Muscle layer of colon (tissue), 2 donors: ENCODE results near the gene THADA.

Experiments
- H3K27ac ChIP-seq: one replicate; pipeline ENCODE4 v1.7.0; 2013; ENCODE audit warnings: low read depth, mild to moderate bottlenecking, low read length, moderate library complexity
- H3K27me3 ChIP-seq, 2 donors: one replicate each; pipeline ENCODE4 v1.7.0; 2013; ENCODE audit warnings: low read length in 2 of 2, mild to moderate bottlenecking in 2 of 2; ENCODE audit not compliant: insufficient read depth in 2 of 2, control insufficient read depth in 1 of 2
- H3K36me3 ChIP-seq: one replicate; pipeline ENCODE4 v1.7.0; 2013; ENCODE audit warnings: mild to moderate bottlenecking, low read length; ENCODE audit not compliant: insufficient read depth
- H3K4me1 ChIP-seq: one replicate; pipeline ENCODE4 v1.7.0; 2013; ENCODE audit warnings: mild to moderate bottlenecking, low read length; ENCODE audit not compliant: insufficient read depth
- H3K4me3 ChIP-seq, 2 donors: one replicate each; pipeline ENCODE4 v1.7.0; 2013; ENCODE audit warnings: low read length in 2 of 2, low read depth in 1 of 2, mild to moderate bottlenecking in 1 of 2, moderate library complexity in 1 of 2
- H3K9ac ChIP-seq: one replicate; pipeline ENCODE4 v1.7.0; 2013; ENCODE audit warnings: low read length
- H3K9me3 ChIP-seq: one replicate; pipeline ENCODE4 v1.7.0; 2013; ENCODE audit warnings: mild to moderate bottlenecking, low read length
- donor health status: abdominal sarcoma.
- donor health status: Adenocarcinoma of cecum.

Gene THADA

GRCh38 chr2:43209204-43209717, 386.6 kb downstream of the THADA start:
- H3K27me3 ChIP-seq, result no peaks in the 10 kb centered on the region
- H3K36me3 ChIP-seq, result no peaks in the 10 kb centered on the region
- H3K27ac ChIP-seq, result no peak overlapping the region
- H3K4me3 ChIP-seq, result no peak overlapping the region
- H3K9ac ChIP-seq, result no peak overlapping the region
- H3K9me3 ChIP-seq, result no peaks in the 10 kb centered on the region
- peaks cover 10% of the 10 kb centered on the region for H3K4me1 ChIP-seq

GRCh38 chr2:43207553-43208300, 388.1 kb downstream of the THADA start:
- peaks cover 10% of the 10 kb centered on the region for H3K4me1 ChIP-seq
- H3K27ac ChIP-seq, result no peak overlapping the region
- H3K36me3 ChIP-seq, result no peaks in the 10 kb centered on the region
- no peaks in the 10 kb centered on the region for H3K27me3 ChIP-seq
- no peak overlapping the region for H3K4me3 ChIP-seq
- no peak overlapping the region for H3K9ac ChIP-seq
- no peaks in the 10 kb centered on the region for H3K9me3 ChIP-seq

- Histone ChIP-seq H3K4me3 (no peak overlapping the region), H3K9me3 (no peaks in the 10 kb centered on the region), H3K36me3 (no peaks in the 10 kb centered on the region), H3K27ac (no peak overlapping the region), H3K27me3 (no peaks in the 10 kb centered on the region), H3K9ac (no peak overlapping the region), H3K4me1 (peaks cover 10% of the 10 kb centered on the region)
These were observed 389.2 kb downstream of the THADA start for GRCh38 chr2:43206602-43207001.

- H3K36me3 ChIP-seq, result no peaks in the 10 kb centered on the region
- no peaks in the 10 kb centered on the region for H3K9me3 ChIP-seq
- H3K4me3 ChIP-seq, result no peak overlapping the region
- H3K27me3 ChIP-seq, result no peaks in the 10 kb centered on the region
- no peaks in the 10 kb centered on the region for H3K4me1 ChIP-seq
- no peak overlapping the region for H3K9ac ChIP-seq
- no peak overlapping the region for H3K27ac ChIP-seq
These were observed 392.5 kb downstream of the THADA start for GRCh38 chr2:43203373-43203772.

GRCh38 chr2:43202289-43202688, 393.5 kb downstream of the THADA start:
- Histone ChIP-seq H3K27ac (no peak overlapping the region), H3K4me3 (no peak overlapping the region)

GRCh38 chr2:43201497-43201896, 394.3 kb downstream of the THADA start:
- no peaks in the 10 kb centered on the region for H3K9me3 ChIP-seq
- no peaks in the 10 kb centered on the region for H3K4me1 ChIP-seq
- no peaks in the 10 kb centered on the region for H3K36me3 ChIP-seq
- H3K9ac ChIP-seq, result no peak overlapping the region
- no peak overlapping the region for H3K4me3 ChIP-seq
- no peak overlapping the region for H3K27ac ChIP-seq
- no peaks in the 10 kb centered on the region for H3K27me3 ChIP-seq

More at GRCh38 chr2:43202289-43202688, 393.5 kb downstream of the THADA start:
- Histone ChIP-seq H3K27me3 (no peaks in the 10 kb centered on the region), H3K4me1 (no peaks in the 10 kb centered on the region), H3K9me3 (no peaks in the 10 kb centered on the region), H3K36me3 (no peaks in the 10 kb centered on the region), H3K9ac (no peak overlapping the region)

GRCh38 chr2:43201016-43201415, 394.8 kb downstream of the THADA start:
- Histone ChIP-seq H3K9ac (no peak overlapping the region), H3K27me3 (no peaks in the 10 kb centered on the region), H3K27ac (no peak overlapping the region), H3K4me3 (no peak overlapping the region), H3K36me3 (no peaks in the 10 kb centered on the region), H3K9me3 (no peaks in the 10 kb centered on the region), H3K4me1 (no peaks in the 10 kb centered on the region)

GRCh38 chr2:43199492-43200488, 396.0 kb downstream of the THADA start:
- Histone ChIP-seq H3K4me3 (no peak overlapping the region), H3K4me1 (no peaks in the 10 kb centered on the region), H3K36me3 (no peaks in the 10 kb centered on the region), H3K9ac (no peak overlapping the region), H3K27me3 (no peaks in the 10 kb centered on the region), H3K9me3 (no peaks in the 10 kb centered on the region), H3K27ac (no peak overlapping the region)

- Histone ChIP-seq H3K4me1 (no peaks in the 10 kb centered on the region), H3K36me3 (no peaks in the 10 kb centered on the region)
These were observed 397.6 kb downstream of the THADA start for GRCh38 chr2:43198263-43198662.

GRCh38 chr2:43197588-43197896, 398.3 kb downstream of the THADA start:
- Histone ChIP-seq H3K27me3 (no peaks in the 10 kb centered on the region), H3K27ac (no peak overlapping the region), H3K36me3 (no peaks in the 10 kb centered on the region), H3K4me1 (no peaks in the 10 kb centered on the region), H3K9me3 (no peaks in the 10 kb centered on the region), H3K4me3 (no peak overlapping the region), H3K9ac (no peak overlapping the region)

More at GRCh38 chr2:43198263-43198662, 397.6 kb downstream of the THADA start:
- Histone ChIP-seq H3K27ac (no peak overlapping the region), H3K9ac (no peak overlapping the region), H3K27me3 (no peaks in the 10 kb centered on the region), H3K4me3 (no peak overlapping the region), H3K9me3 (no peaks in the 10 kb centered on the region)

GRCh38 chr2:43196768-43197587, 398.9 kb downstream of the THADA start:
- no peak overlapping the region for H3K4me3 ChIP-seq
- no peaks in the 10 kb centered on the region for H3K27me3 ChIP-seq
- H3K4me1 ChIP-seq, result no peaks in the 10 kb centered on the region
- H3K9me3 ChIP-seq, result no peaks in the 10 kb centered on the region
- H3K27ac ChIP-seq, result no peak overlapping the region
- no peak overlapping the region for H3K9ac ChIP-seq
- H3K36me3 ChIP-seq, result no peaks in the 10 kb centered on the region
